CD4-positive, CD25-positive, alpha-beta regulatory T cell (primary cell): ENCODE measurements around the gene SLC6A20. TPM values are rescaled to one million over a fixed set of nuclear protein-coding genes. Genes with fewer than 3 reads are reported as not detected.

Experiments used
- ATAC-seq, 2 donors: fragments of 150-1000 bp; cut with Tn5 transposase; one replicate each; pipeline ENCODE4 v1.10.0; 2021; ENCODE audit warnings: low read depth in 2 of 2, moderate number of reproducible peaks in 2 of 2, moderate library complexity in 1 of 2
- DNase-seq, 3 donors: peaks; one replicate each; pipeline versions ENCODE4 v3.0.0 to v3.0.0-alpha.2; 2012 to 2022; ENCODE audit warnings: mixed read lengths in 1 of 3
- H3K27ac ChIP-seq: one replicate; pipeline ENCODE4 v1.7.0; 2013; ENCODE audit warnings: mild to moderate bottlenecking, low read length; ENCODE audit not compliant: insufficient read depth, poor library complexity, severe bottlenecking
- H3K27me3 ChIP-seq: one replicate; pipeline ENCODE4 v1.7.0; 2013; ENCODE audit warnings: low read length; ENCODE audit not compliant: control insufficient read depth, insufficient read depth
- H3K36me3 ChIP-seq: one replicate; pipeline ENCODE4 v1.7.0; 2013; ENCODE audit warnings: mild to moderate bottlenecking, low read length, moderate library complexity; ENCODE audit not compliant: control insufficient read depth, insufficient read depth
- H3K4me1 ChIP-seq: 2 replicates; pipeline ENCODE4 v1.7.0; 2013; ENCODE audit warnings: mild to moderate bottlenecking, low read length; ENCODE audit not compliant: insufficient read depth, control insufficient read depth, poor library complexity, severe bottlenecking
- H3K4me3 ChIP-seq: one replicate; pipeline ENCODE4 v1.7.0; 2013; ENCODE audit warnings: low read depth, mild to moderate bottlenecking, low read length, moderate library complexity
- H3K9me3 ChIP-seq, 2 experiments: 1 replicate in 1 of 2; 2 replicates in 1 of 2; pipeline ENCODE4 v1.7.0; 2013; ENCODE audit warnings: low read length in 2 of 2, mild to moderate bottlenecking in 1 of 2, moderate library complexity in 1 of 2; ENCODE audit not compliant: control insufficient read depth in 2 of 2
- H3K27ac Mint-ChIP-seq, 3 donors: one replicate each; pipeline ENCODE4 v1.8.0; 2020 to 2022; ENCODE audit warnings: mild to moderate bottlenecking in 3 of 3, mixed read lengths in 3 of 3, moderate library complexity in 2 of 3
- H3K27me3 Mint-ChIP-seq: one replicate; pipeline ENCODE4 v1.8.0; 2022; ENCODE audit warnings: mild to moderate bottlenecking, mixed read lengths
- H3K36me3 Mint-ChIP-seq: one replicate; pipeline ENCODE4 v1.8.0; 2020; ENCODE audit warnings: mixed read lengths
- H3K4me1 Mint-ChIP-seq, 4 donors: one replicate each; pipeline ENCODE4 v1.8.0; 2020 to 2022; ENCODE audit warnings: mixed read lengths in 4 of 4, mild to moderate bottlenecking in 1 of 4
- H3K4me3 Mint-ChIP-seq, 4 donors: one replicate each; pipeline ENCODE4 v1.8.0; 2020 to 2022; ENCODE audit warnings: mild to moderate bottlenecking in 4 of 4, mixed read lengths in 4 of 4, moderate library complexity in 3 of 4
- H3K9me3 Mint-ChIP-seq, 7 donors: one replicate each; pipeline ENCODE4 v1.8.0; 2020 to 2022; ENCODE audit warnings: mixed read lengths in 7 of 7, mild to moderate bottlenecking in 3 of 7, moderate library complexity in 2 of 7
- polyA plus RNA-seq, 4 donors: library from polyadenylated mRNA; unstranded; fragments of 300-500 nt; fragmentation: Illumina TruSeq; gene quantifications; one replicate each; pipeline ENCODE4 v1.2.3, GENCODE V29; 2021
- total RNA-seq: library from RNA; stranded (reverse); gene quantifications from one replicate; pipeline ENCODE4 v1.2.3, GENCODE V29; 2022

The SLC6A20 gene
- total and polyA plus RNA-seq, 5 donors from 2014 or later = 0.54 TPM; not detected in 4

DNA sequence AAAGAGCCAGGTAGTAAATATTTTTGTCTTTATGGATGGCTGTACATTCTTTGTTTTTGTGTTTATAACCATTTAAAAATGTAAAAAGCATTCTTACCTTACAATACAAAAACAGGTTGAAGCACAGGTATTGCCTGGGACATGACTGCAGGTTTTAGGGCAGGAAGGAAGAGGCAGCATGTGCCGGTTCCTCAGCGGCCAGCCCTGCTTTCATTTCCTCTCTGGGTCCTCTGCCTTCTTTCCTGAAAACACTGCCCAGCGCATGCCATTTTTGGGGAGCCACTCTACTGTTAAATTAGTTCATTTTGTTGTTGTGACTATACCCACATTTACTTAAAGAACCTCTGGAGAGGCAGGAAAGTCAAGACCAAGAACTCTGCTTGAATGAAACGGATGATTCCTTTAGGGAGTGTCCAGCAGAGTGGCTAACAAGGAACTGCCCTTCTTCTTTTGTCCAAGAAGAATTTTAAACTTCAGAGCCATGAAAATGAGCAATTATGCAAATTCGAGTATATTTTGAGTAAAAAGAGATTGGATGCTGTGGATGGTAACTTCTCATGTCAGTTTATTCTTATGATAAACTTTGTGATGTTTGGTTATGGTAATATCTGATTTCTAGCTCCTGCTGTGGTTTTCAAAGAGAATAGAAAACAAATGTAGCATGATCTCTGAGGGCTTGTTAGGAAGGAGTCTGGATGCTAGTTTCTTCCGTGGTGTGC lies 54.4 kb downstream of the SLC6A20 start:
- H3K4me1 ChIP-seq = peaks cover 30% of the 10 kb centered on the region
- H3K27ac ChIP-seq = peak overlapping the region; percentile 64
- Mint-ChIP-seq H3K27ac (peak overlapping the region; percentile 72 to 91 (median 89)), H3K27me3 (no peaks in the 10 kb centered on the region), H3K4me1 (peaks cover 24 to 48% (median 37%) of the 10 kb centered on the region in 4 donors), H3K4me3 (peak overlapping the region in 3 of 4 donors; percentile 16 to 56 (median 40)), H3K9me3 (no peaks in the 10 kb centered on the region), H3K36me3 (peaks cover 56% of the 10 kb centered on the region)
- ATAC-seq (peak; percentile 45 to 66), DNase-seq (peak in 1 of 3 donors; percentile 61)
- H3K4me3 ChIP-seq = peak overlapping the region; percentile 5
- peaks cover 69% of the 10 kb centered on the region for H3K36me3 ChIP-seq
- H3K9me3 ChIP-seq = no peaks in the 10 kb centered on the region
- no peaks in the 10 kb centered on the region for H3K27me3 ChIP-seq

DNA sequence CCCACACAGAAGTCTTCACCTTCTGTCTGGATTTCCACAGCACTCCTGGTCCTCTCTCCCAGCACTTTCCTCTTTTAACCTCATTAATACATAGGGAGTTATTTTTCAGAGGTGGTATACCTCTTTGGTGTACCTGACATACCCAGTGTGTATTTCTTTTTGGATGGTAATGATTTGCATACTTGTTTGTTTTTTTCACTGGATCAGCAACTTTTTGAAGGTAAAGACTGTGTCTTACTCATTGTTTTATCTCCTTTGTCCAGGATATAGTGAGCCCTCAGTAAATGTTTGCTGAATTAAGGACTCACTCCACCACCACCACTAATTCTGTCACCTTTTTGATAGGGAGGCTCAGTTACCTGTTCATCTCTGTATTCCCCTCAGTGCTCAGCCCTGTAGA lies 55.1 kb downstream of the SLC6A20 start:
- peaks cover 24 to 49% (median 37%) of the 10 kb centered on the region in 4 donors for H3K4me1 Mint-ChIP-seq
- H3K36me3 ChIP-seq = peaks cover 76% of the 10 kb centered on the region
- H3K27me3 Mint-ChIP-seq = no peaks in the 10 kb centered on the region
- H3K4me1 ChIP-seq = peaks cover 30% of the 10 kb centered on the region
- H3K4me3 Mint-ChIP-seq = peak overlapping the region in 3 of 4 donors; percentile 16 to 65 (median 49)
- no peaks in the 10 kb centered on the region for H3K9me3 Mint-ChIP-seq
- peak overlapping the region; percentile 64 for H3K27ac ChIP-seq
- peaks cover 60% of the 10 kb centered on the region for H3K36me3 Mint-ChIP-seq
- peak overlapping the region; percentile 67 to 91 (median 72) for H3K27ac Mint-ChIP-seq
- peak overlapping the region; percentile 5 for H3K4me3 ChIP-seq
- H3K27me3 ChIP-seq = no peaks in the 10 kb centered on the region
- no peaks in the 10 kb centered on the region for H3K9me3 ChIP-seq
- ATAC-seq (no peak), DNase-seq (no peak)

DNA sequence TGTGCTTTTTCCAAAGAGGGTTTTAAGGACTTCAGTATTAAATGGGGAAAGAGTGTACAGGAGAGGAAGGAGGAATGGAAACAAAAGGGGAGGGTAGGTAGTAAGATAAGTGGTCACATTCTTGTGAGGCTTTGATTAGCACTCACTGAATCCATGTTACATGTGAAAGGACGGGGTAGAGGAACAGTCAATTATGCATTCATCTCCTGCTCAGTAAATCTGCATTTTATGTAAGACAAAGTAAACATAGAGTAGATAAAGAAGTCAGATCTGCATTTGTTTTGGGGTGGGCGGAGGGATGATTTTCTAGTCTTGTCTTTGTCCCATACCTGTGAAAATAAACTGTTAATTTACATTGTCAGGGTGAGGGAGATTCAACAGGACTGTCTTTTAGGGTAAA lies 56.3 kb downstream of the SLC6A20 start:
- Mint-ChIP-seq H3K4me3 (peak overlapping the region in 3 of 4 donors; percentile 15 to 69 (median 51)), H3K27ac (peak overlapping the region; percentile 76 to 93 (median 78)), H3K9me3 (no peaks in the 10 kb centered on the region), H3K4me1 (peaks cover 25 to 53% (median 37%) of the 10 kb centered on the region in 4 donors), H3K27me3 (no peaks in the 10 kb centered on the region), H3K36me3 (peaks cover 63% of the 10 kb centered on the region)
- Histone ChIP-seq H3K27ac (peak overlapping the region; percentile 60), H3K9me3 (no peaks in the 10 kb centered on the region), H3K27me3 (no peaks in the 10 kb centered on the region), H3K4me3 (peak overlapping the region; percentile 20), H3K36me3 (peaks cover 77% of the 10 kb centered on the region), H3K4me1 (peaks cover 30% of the 10 kb centered on the region)
- DNase-seq (no peak), ATAC-seq (no peak)

DNA sequence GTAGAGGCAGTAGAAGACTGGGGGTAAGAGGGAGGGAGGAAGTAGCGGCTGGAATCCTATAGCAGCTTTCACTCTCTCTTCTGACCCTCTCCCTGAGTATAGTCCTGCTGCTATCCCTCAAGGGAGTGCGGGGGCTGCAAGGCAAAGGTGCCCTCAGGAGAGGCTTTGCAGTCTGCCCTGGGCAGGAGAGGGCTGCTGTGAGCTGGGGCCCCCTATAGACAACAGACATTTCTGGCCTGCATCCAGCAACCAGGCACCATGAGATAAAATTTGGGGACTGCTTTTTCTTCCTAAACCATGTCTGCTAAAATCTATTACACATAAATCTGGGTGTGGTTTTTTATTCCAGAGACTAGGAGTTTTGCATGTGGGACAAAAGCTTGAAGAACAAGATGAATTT lies 59.1 kb downstream of the SLC6A20 start:
- Histone ChIP-seq H3K4me3 (no peak overlapping the region), H3K9me3 (no peaks in the 10 kb centered on the region), H3K36me3 (peaks cover 85% of the 10 kb centered on the region), H3K4me1 (peaks cover 30% of the 10 kb centered on the region), H3K27me3 (no peaks in the 10 kb centered on the region), H3K27ac (no peak overlapping the region)
- Mint-ChIP-seq H3K4me1 (peaks cover 27 to 48% (median 37%) of the 10 kb centered on the region in 4 donors), H3K36me3 (peaks cover 68% of the 10 kb centered on the region), H3K27ac (peak overlapping the region in 2 of 3 donors; percentile 68 to 73), H3K9me3 (no peaks in the 10 kb centered on the region), H3K27me3 (no peaks in the 10 kb centered on the region), H3K4me3 (no peak overlapping the region)
- ATAC-seq = no peak
- DNase-seq = no peak

DNA sequence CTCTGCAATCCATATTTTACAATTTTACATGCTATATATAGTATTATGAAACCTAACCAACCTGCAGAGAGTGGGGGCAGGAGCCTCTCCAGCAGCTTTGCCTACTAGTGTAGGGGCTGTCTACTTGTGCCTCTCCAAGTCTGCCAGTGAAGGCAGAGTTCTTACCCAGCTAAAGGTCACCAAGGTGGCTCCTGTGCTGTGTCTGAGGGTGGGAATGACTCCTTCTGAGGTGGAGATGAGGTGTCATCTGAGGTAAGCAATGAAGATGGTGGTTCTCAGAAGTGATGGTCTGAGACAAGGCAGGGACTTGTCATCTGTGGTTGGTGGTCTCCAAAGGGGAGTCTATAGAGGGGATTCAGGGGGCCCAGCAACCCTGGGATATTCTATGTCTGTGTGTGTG lies 59.6 kb downstream of the SLC6A20 start:
- no peak overlapping the region for H3K4me3 Mint-ChIP-seq
- peaks cover 26% of the 10 kb centered on the region for H3K4me1 ChIP-seq
- H3K36me3 ChIP-seq = peaks cover 89% of the 10 kb centered on the region
- H3K27me3 ChIP-seq = no peaks in the 10 kb centered on the region
- no peaks in the 10 kb centered on the region for H3K9me3 Mint-ChIP-seq
- ATAC-seq (no peak), DNase-seq (no peak)
- no peaks in the 10 kb centered on the region for H3K27me3 Mint-ChIP-seq
- H3K27ac ChIP-seq = no peak overlapping the region
- peaks cover 26 to 43% (median 34%) of the 10 kb centered on the region in 4 donors for H3K4me1 Mint-ChIP-seq
- H3K36me3 Mint-ChIP-seq = peaks cover 69% of the 10 kb centered on the region
- H3K27ac Mint-ChIP-seq = peak overlapping the region in 2 of 3 donors; percentile 68 to 73
- no peaks in the 10 kb centered on the region for H3K9me3 ChIP-seq
- no peak overlapping the region for H3K4me3 ChIP-seq

DNA sequence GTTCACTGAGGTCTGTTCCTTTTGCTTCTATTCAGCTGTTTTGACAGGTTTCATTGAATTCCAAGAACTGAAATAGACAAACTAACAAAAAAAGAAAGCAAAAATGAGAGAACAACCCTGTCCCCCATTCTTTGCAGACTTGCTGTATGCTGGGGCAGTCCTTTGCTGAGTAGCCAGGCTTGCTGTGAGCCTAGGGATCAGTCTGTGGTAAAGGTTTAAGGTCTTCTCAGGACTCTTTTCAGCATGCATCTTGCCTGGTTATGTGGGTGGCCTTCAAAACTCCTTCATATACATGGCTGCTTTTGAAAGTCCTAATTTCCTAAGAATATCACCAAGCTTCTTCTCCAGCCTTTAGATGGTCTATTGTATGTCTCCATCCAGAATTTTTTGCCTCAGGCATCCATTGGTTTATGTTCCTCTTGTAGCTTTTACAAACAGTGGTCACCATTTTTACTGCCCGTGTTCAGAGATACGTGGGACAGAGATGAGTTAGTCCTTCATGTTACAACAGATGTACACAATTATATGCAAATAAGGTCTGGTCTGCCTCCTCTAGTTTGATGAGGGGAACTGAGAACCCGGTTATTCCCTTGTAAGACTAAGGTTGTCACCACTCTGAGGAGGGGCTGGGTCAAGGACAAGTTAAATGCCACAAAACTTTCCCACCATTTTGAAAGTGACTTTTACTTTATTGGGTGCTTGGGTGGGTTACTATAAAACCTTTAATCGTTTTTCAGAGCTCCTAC lies 65.8 kb downstream of the SLC6A20 start:
- Histone ChIP-seq H3K27ac (no peak overlapping the region), H3K4me1 (no peaks in the 10 kb centered on the region), H3K27me3 (no peaks in the 10 kb centered on the region), H3K4me3 (no peak overlapping the region), H3K9me3 (no peaks in the 10 kb centered on the region), H3K36me3 (peaks cover 71% of the 10 kb centered on the region)
- H3K27ac Mint-ChIP-seq = no peak overlapping the region
- H3K4me1 Mint-ChIP-seq = peaks cover 15 to 32% (median 30%) of the 10 kb centered on the region in 4 donors
- DNase-seq (no peak), ATAC-seq (no peak)
- H3K36me3 Mint-ChIP-seq = peaks cover 65% of the 10 kb centered on the region
- no peaks in the 10 kb centered on the region for H3K9me3 Mint-ChIP-seq
- H3K27me3 Mint-ChIP-seq = no peaks in the 10 kb centered on the region
- no peak overlapping the region for H3K4me3 Mint-ChIP-seq

DNA sequence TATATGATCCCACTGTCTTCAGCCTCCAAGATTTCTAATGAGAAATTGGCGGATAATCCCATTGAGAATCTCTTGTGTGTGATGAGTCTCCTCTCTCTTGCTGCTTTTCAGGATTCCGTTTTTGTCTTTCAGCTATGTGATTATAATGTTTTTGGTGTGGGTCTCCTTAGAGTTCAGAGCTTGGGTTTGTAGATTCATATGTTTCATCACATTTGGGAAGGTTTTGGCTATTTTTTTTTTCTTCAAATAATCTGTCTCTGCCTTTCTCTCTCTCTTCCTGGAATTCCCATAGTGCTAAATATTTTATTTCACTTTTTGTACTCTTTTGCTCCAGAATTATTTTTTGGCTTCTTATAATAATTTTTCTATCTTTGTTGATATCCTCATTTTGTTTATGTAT lies 66.7 kb downstream of the SLC6A20 start:
- no peaks in the 10 kb centered on the region for H3K9me3 ChIP-seq
- H3K36me3 ChIP-seq = peaks cover 68% of the 10 kb centered on the region
- no peak overlapping the region for H3K4me3 Mint-ChIP-seq
- H3K4me1 ChIP-seq = no peaks in the 10 kb centered on the region
- H3K4me1 Mint-ChIP-seq = peaks cover 18 to 37% (median 36%) of the 10 kb centered on the region in 4 donors
- peaks cover 61% of the 10 kb centered on the region for H3K36me3 Mint-ChIP-seq
- H3K4me3 ChIP-seq = no peak overlapping the region
- H3K27ac ChIP-seq = no peak overlapping the region
- peak overlapping the region in 2 of 3 donors; percentile 8 to 71 for H3K27ac Mint-ChIP-seq
- no peak for DNase-seq
- H3K27me3 ChIP-seq = no peaks in the 10 kb centered on the region
- no peaks in the 10 kb centered on the region for H3K9me3 Mint-ChIP-seq
- no peaks in the 10 kb centered on the region for H3K27me3 Mint-ChIP-seq
- ATAC-seq = no peak
